ENCODE measurements around the gene PSMG1.
"Not testable (repeated sequence)": the region's sequence is repeated elsewhere in the genome, so short reads cannot be mapped to it uniquely, and the experiment has no call there.

PSMG1 gene

GRCh38 chr21:39183272-39184049, at the start of gene PSMG1:
Gene PSMG1 (minus strand): TSS chr21:39183451. CDS start chr21:39183385, 66 bp downstream.
- DNase-seq = peak; percentile 88 to 97

GRCh38 chr21:39232861-39233291, 49.6 kb upstream of the PSMG1 start:
- DNase-seq = no peak

- no peak for DNase-seq
Observed at GRCh38 chr21:39224930-39225329, 41.7 kb upstream of the PSMG1 start.

GRCh38 chr21:39221997-39222486, 38.8 kb upstream of the PSMG1 start:
- no peak for DNase-seq

GRCh38 chr21:39221282-39221996, 38.2 kb upstream of the PSMG1 start:
- DNase-seq = no peak

GRCh38 chr21:39220875-39221274, 37.6 kb upstream of the PSMG1 start:
- DNase-seq = not testable (repeated sequence)

- no peak for DNase-seq
Observed at GRCh38 chr21:39220150-39220549, 36.9 kb upstream of the PSMG1 start.

GRCh38 chr21:39218082-39218409, 34.8 kb upstream of the PSMG1 start:
- no peak for DNase-seq

- no peak for DNase-seq
Observed at GRCh38 chr21:39217356-39218081, 34.3 kb upstream of the PSMG1 start.

- no peak for DNase-seq
Observed at GRCh38 chr21:39216290-39216689, 33.0 kb upstream of the PSMG1 start.

- DNase-seq = no peak
Observed at GRCh38 chr21:39215078-39215477, 31.8 kb upstream of the PSMG1 start.

- DNase-seq = no peak
Observed at GRCh38 chr21:39209334-39209688, 26.1 kb upstream of the PSMG1 start.

GRCh38 chr21:39208624-39209333, 25.5 kb upstream of the PSMG1 start:
- no peak for DNase-seq

GRCh38 chr21:39204134-39204533, 20.9 kb upstream of the PSMG1 start:
- DNase-seq = no peak

- no peak for DNase-seq
Observed at GRCh38 chr21:39198800-39199199, 15.5 kb upstream of the PSMG1 start.

- DNase-seq = no peak
Observed at GRCh38 chr21:39197448-39198233, 14.4 kb upstream of the PSMG1 start.

GRCh38 chr21:39196838-39197237, 13.6 kb upstream of the PSMG1 start:
- DNase-seq = no peak

- DNase-seq = no peak
Observed at GRCh38 chr21:39196310-39196709, 13.1 kb upstream of the PSMG1 start.

GRCh38 chr21:39193380-39193779, 10.1 kb upstream of the PSMG1 start:
- no peak for DNase-seq

- DNase-seq = no peak
Observed at GRCh38 chr21:39189857-39190604, 6.8 kb upstream of the PSMG1 start.

- DNase-seq = no peak
Observed at GRCh38 chr21:39188521-39189139, 5.4 kb upstream of the PSMG1 start.

Measured in NCI-H526 (cell line).